PC-9 (cell line): ENCODE measurements around the gene GLRX3. TPM values are rescaled to one million over a fixed set of nuclear protein-coding genes. Genes with fewer than 3 reads are reported as not detected.

Experiments used
- BruUV-seq: library from RNA; stranded (reverse); fragments of 400-500 nt; replicated peaks from 2 replicates; lab custom pipeline; 2021; lab: Mats Ljungman, UMichigan
- CTCF ChIA-PET: fragments of 300-600 bp; sonication (Branson Sonifier 250); formaldehyde crosslinking; loops from one replicate; lab custom pipeline; 2022; ENCODE audit warnings: antibody characterized with exemption; lab: Charles Lee
- POLR2A ChIA-PET: fragments of 300-600 bp; sonication (Branson Sonifier 250); formaldehyde crosslinking; loops from one replicate; lab custom pipeline; 2022; ENCODE audit warnings: antibody characterized with exemption; ENCODE audit not compliant: unreplicated experiment; lab: Charles Lee
- DNase-seq, 2 experiments: peaks; one replicate each; pipeline versions ENCODE4 v3.0.0 to v3.0.0-alpha.2; 2015 to 2022; ENCODE audit warnings: mixed read lengths in 1 of 2
- H2AFZ ChIP-seq: fragments of 200-600 bp; sonication (generic); 2 replicates; pipeline ENCODE4 v1.8.1; 2017; ENCODE audit warnings: antibody characterized with exemption
- H3F3A ChIP-seq: fragments of 200-600 bp; sonication (generic); 2 replicates; pipeline ENCODE4 v1.8.1; 2017; ENCODE audit warnings: antibody characterized with exemption, mild to moderate bottlenecking, low read depth; ENCODE audit not compliant: insufficient read depth
- H3K27ac ChIP-seq: fragments of 200-600 bp; sonication (generic); 2 replicates; pipeline ENCODE4 v1.6.1; 2016; ENCODE audit warnings: mixed run types
- H3K27me3 ChIP-seq: fragments of 200-600 bp; sonication (generic); 2 replicates; pipeline ENCODE4 v1.6.1; 2016; ENCODE audit warnings: low read depth, mixed run types; ENCODE audit not compliant: insufficient read depth
- H3K36me3 ChIP-seq: fragments of 200-600 bp; sonication (generic); 2 replicates; pipeline ENCODE4 v1.6.1; 2016; ENCODE audit warnings: low read depth, mixed run types
- H3K4me1 ChIP-seq: fragments of 200-600 bp; sonication (generic); replicated peaks from 2 replicates; pipeline ENCODE4 v1.6.1; 2016; ENCODE audit warnings: mixed run types; ENCODE audit not compliant: insufficient read depth
- H3K4me2 ChIP-seq: fragments of 200-600 bp; sonication (generic); 2 replicates; pipeline ENCODE4 v1.6.1; 2017; ENCODE audit warnings: mixed run types
- H3K4me3 ChIP-seq: fragments of 200-600 bp; sonication (generic); 2 replicates; pipeline ENCODE4 v1.6.1; 2016; ENCODE audit warnings: mixed run types
- H3K79me2 ChIP-seq: fragments of 200-600 bp; sonication (generic); 2 replicates; pipeline ENCODE4 v1.6.1; 2017; ENCODE audit warnings: low read depth, mixed run types
- H3K9me2 ChIP-seq: fragments of 200-600 bp; sonication (generic); 2 replicates; pipeline ENCODE4 v1.8.1; 2017; ENCODE audit warnings: mild to moderate bottlenecking; ENCODE audit not compliant: insufficient read depth
- H3K9me3 ChIP-seq: fragments of 200-600 bp; sonication (generic); 2 replicates; pipeline ENCODE4 v1.8.1; 2016; ENCODE audit warnings: low read depth; ENCODE audit not compliant: insufficient read depth
- H4K20me1 ChIP-seq: fragments of 200-600 bp; sonication (generic); 2 replicates; pipeline ENCODE4 v1.8.1; 2017; ENCODE audit not compliant: insufficient read depth
- CTCF ChIP-seq: fragments of 200-600 bp; sonication (generic); conservative IDR thresholded peaks from 2 replicates; pipeline ENCODE4 v1.6.1; 2017; ENCODE audit warnings: mixed run types, antibody characterized with exemption, mild to moderate bottlenecking, moderate library complexity
- EZH2 ChIP-seq: fragments of 200-600 bp; sonication (generic); IDR thresholded peaks from 2 replicates; pipeline ENCODE4 v1.8.0; 2017; ENCODE audit warnings: antibody characterized with exemption, low read depth
- intact Hi-C: fragments of 100-400 bp; cut with micrococcal nuclease; formaldehyde crosslinking; loops from one replicate; pipeline ENCODE4 v1.10.0; 2022; ENCODE audit not compliant: unreplicated experiment
- total RNA-seq: library from RNA; stranded (reverse); gene quantifications from 2 replicates; pipeline ENCODE4 v1.2.3, GENCODE V29; 2021

Gene GLRX3
- total RNA-seq, 1 experiment from 2014 or later, result 78.0 TPM

DNA sequence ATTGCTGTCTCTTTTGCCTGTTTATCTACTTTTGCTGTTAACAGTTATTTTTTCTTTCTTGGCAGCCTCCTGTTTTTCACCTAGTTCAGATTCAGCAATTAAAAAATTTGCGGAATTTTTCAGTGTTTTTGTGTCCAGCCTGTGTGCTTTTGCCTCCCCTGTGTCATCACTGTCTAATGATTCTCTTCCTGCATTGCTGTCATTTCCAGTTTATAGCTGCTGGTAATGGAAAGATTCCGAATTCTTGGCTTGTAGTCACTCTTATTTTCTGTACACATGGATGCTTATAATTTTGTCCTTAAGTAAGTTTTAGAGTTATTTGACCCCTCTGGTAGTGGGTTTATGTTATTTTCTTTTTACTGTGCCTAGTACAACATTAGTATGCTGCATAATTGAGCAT lies 25.1 kb downstream of the GLRX3 start:
- no peaks in the 10 kb centered on the region for H3K79me2 ChIP-seq
- TF ChIP-seq CTCF (no peak), EZH2 (no peak)

DNA sequence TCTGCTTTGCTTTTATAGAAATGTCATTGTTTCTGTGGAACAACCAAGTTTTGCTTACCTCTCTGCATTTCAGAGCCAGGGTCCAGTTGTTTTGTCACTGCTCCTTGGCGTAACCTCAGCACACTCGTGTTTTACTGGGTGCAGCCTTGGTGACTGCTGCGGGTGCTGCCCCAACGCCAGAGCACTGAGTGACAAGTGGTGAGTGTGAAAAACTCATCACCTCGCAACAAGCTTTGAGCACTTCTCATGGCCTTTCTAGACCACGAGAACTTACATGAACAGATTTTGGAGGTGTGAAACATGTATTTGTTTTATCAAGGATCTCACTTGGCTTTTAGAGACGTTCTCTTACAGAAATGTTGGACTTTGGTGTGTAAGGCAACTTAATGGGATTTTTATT lies 31.0 kb downstream of the GLRX3 start:
- H3K4me3 ChIP-seq, result no peak overlapping the region
- H3K9me3 ChIP-seq, result no peaks in the 10 kb centered on the region
- ChIA-PET POLR2A (no interaction called here), CTCF (no interaction called here)
- no peak overlapping the region for H3K27ac ChIP-seq
- DNase-seq, result no peak
- H4K20me1 ChIP-seq, result no peaks in the 10 kb centered on the region
- no peak overlapping the region for H2AFZ ChIP-seq
- no peaks in the 10 kb centered on the region for H3K36me3 ChIP-seq
- no peaks in the 10 kb centered on the region for H3K4me1 ChIP-seq
- no peak for TF ChIP-seq EZH2
- TF ChIP-seq CTCF, result no peak
- H3K79me2 ChIP-seq, result no peaks in the 10 kb centered on the region
- intact Hi-C loops, result no loop called here
- no peaks in the 10 kb centered on the region for H3K9me2 ChIP-seq
- H3K27me3 ChIP-seq, result no peaks in the 10 kb centered on the region
- no TSS peak for BruUV-seq
- no peaks in the 10 kb centered on the region for H3F3A ChIP-seq
- no peak overlapping the region for H3K4me2 ChIP-seq

More for the DNA sequence above, 25.1 kb downstream of the GLRX3 start:
- no peak overlapping the region for H3K27ac ChIP-seq
- POLR2A ChIA-PET, result interaction anchor here (0.5 kb wide), 1 partner anchor 13 kb away, joined by 3 read pairs; no protein-coding TSS in a partner anchor
- no peak overlapping the region for H2AFZ ChIP-seq
- no TSS peak for BruUV-seq
- no peaks in the 10 kb centered on the region for H3K36me3 ChIP-seq
- H3K4me3 ChIP-seq, result no peak overlapping the region
- no peaks in the 10 kb centered on the region for H3K9me3 ChIP-seq
- intact Hi-C loops, result no loop called here
- H3K9me2 ChIP-seq, result no peaks in the 10 kb centered on the region
- no peaks in the 10 kb centered on the region for H3K27me3 ChIP-seq
- no peaks in the 10 kb centered on the region for H3K4me1 ChIP-seq
- CTCF ChIA-PET, result no interaction called here
- no peak for DNase-seq
- H4K20me1 ChIP-seq, result no peaks in the 10 kb centered on the region
- no peaks in the 10 kb centered on the region for H3F3A ChIP-seq
- H3K4me2 ChIP-seq, result no peak overlapping the region

DNA sequence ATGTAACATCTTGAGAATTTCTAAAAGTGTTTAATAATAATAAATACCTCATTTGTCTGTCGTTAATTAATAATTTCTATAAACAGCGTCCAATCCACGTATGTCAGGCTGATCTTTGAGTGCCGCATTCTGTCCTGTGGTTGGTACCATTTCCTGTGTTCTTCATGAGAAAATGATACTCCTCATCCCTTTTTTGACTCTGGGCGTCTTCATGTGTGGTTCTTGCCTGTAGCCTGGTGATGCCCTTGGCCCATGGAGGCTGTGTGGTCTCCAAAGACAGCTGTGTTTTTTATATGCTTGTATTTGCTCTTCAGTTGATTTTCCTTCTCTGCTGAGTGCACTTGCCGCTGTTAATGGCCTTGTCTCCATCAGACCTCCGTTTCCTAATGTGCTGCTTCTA lies 31.5 kb downstream of the GLRX3 start:
- intact Hi-C loops, result no loop called here
- Histone ChIP-seq H3K4me1 (no peaks in the 10 kb centered on the region), H3K36me3 (no peaks in the 10 kb centered on the region), H3F3A (no peaks in the 10 kb centered on the region), H3K4me2 (no peak overlapping the region), H3K27me3 (no peaks in the 10 kb centered on the region), H3K79me2 (no peaks in the 10 kb centered on the region), H3K9me2 (no peaks in the 10 kb centered on the region), H4K20me1 (no peaks in the 10 kb centered on the region), H3K9me3 (no peaks in the 10 kb centered on the region), H3K27ac (no peak overlapping the region), H3K4me3 (no peak overlapping the region), H2AFZ (no peak overlapping the region)
- TF ChIP-seq EZH2 (no peak), CTCF (no peak)
- CTCF ChIA-PET, result no interaction called here
- DNase-seq, result no peak
- BruUV-seq, result no TSS peak
- POLR2A ChIA-PET, result no interaction called here
